Measurements from ENCODE around the gene NELL1. TPM values are rescaled to one million over a fixed set of nuclear protein-coding genes. Genes with fewer than 3 reads are reported as not detected.

Gene NELL1
- total and polyA plus RNA-seq, 12 donors, result 0.11 to 0.39 (median 0.24) TPM; not detected in 9

DNA sequence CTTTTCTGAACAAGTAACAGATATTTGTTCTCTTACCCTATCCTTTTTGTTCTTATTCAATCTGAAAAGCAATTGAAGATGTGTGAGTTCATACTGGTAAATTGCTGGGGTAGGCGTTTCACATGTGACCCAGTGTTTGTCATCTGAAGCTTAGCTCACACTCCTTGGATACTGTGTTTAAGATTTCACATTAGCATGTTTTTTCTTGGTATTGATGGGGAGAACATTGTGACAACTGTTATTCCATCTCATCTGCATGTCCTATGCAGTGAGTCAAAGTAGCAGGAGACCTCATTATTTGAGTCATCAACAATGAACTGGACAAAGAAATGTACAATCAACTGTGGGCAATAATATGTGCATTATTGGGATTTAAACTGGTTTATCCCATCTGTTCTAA lies 831.9 kb downstream of the NELL1 start:
- no peaks in the 10 kb centered on the region for H3K9me3 ChIP-seq (replicated peaks in 1 of 3)
- no peak overlapping the region for H3K27ac ChIP-seq
- intact Hi-C loops (cut with DNase I), result no loop called here
- H3K4me3 ChIP-seq, result no peak overlapping the region
- 50 to 62% (median 60%) methylated on average over 1 of the region's 1 CpG for WGBS, 4 donors
- no peak for TF ChIP-seq CTCF (IDR thresholded peaks at IDR 0.05)
- TF ChIP-seq POLR2A (IDR thresholded peaks at IDR 0.05), result no peak
- no peaks in the 10 kb centered on the region for H3K27me3 ChIP-seq
- H3K4me1 ChIP-seq (replicated peaks in 1 of 2), result no peaks in the 10 kb centered on the region
- no peak for DNase-seq
- no peaks in the 10 kb centered on the region for H3K36me3 ChIP-seq (replicated peaks in 1 of 2)

GRCh38 chr11:21505070-21505469 lies 835.7 kb downstream of the NELL1 start:
- Histone ChIP-seq H3K27me3 (no peaks in the 10 kb centered on the region), H3K9me3 (replicated peaks in 1 of 3) (no peaks in the 10 kb centered on the region), H3K4me1 (replicated peaks in 1 of 2) (no peaks in the 10 kb centered on the region), H3K4me3 (no peak overlapping the region), H3K27ac (no peak overlapping the region), H3K36me3 (replicated peaks in 1 of 2) (no peaks in the 10 kb centered on the region)
- DNase-seq, result no peak
- TF ChIP-seq POLR2A (IDR thresholded peaks at IDR 0.05), result no peak
- no peak for TF ChIP-seq CTCF (IDR thresholded peaks at IDR 0.05)
- intact Hi-C loops (cut with DNase I), result no loop called here
- 65 to 78% (median 71%) methylated on average over 1 of the region's 1 CpG for WGBS, 4 donors

GRCh38 chr11:21511835-21512440 lies 842.6 kb downstream of the NELL1 start:
- WGBS, 4 donors, result 14 to 33% (median 17%) methylated on average over 2 of the region's 2 CpGs
- peak; percentile 39 to 79 (median 67) for DNase-seq
- no peaks in the 10 kb centered on the region for H3K36me3 ChIP-seq (replicated peaks in 1 of 2)
- no peak overlapping the region for H3K4me3 ChIP-seq
- TF ChIP-seq POLR2A (IDR thresholded peaks at IDR 0.05), result no peak
- peak; percentile 19 to 49 (median 38) for TF ChIP-seq CTCF (IDR thresholded peaks at IDR 0.05)
- no peaks in the 10 kb centered on the region for H3K4me1 ChIP-seq (replicated peaks in 1 of 2)
- no peaks in the 10 kb centered on the region for H3K9me3 ChIP-seq (replicated peaks in 1 of 3)
- H3K27me3 ChIP-seq, result no peaks in the 10 kb centered on the region
- intact Hi-C loops (cut with DNase I), result loop anchor here in 1 of 2 donors (10.0 kb wide), 1 partner anchor 867 kb away; no protein-coding TSS in a partner anchor
- H3K27ac ChIP-seq, result no peak overlapping the region

GRCh38 chr11:21514316-21514715 lies 844.9 kb downstream of the NELL1 start:
- H3K27ac ChIP-seq, result no peak overlapping the region
- no peak overlapping the region for H3K4me3 ChIP-seq
- WGBS, 4 donors, result 30 to 51% (median 38%) methylated on average over 3 of the region's 3 CpGs
- intact Hi-C loops (cut with DNase I), result loop anchor here in 1 of 2 donors (10.0 kb wide), 1 partner anchor 870 kb away; no protein-coding TSS in a partner anchor
- no peaks in the 10 kb centered on the region for H3K36me3 ChIP-seq (replicated peaks in 1 of 2)
- DNase-seq, result no peak
- no peaks in the 10 kb centered on the region for H3K4me1 ChIP-seq (replicated peaks in 1 of 2)
- H3K9me3 ChIP-seq (replicated peaks in 1 of 3), result no peaks in the 10 kb centered on the region
- TF ChIP-seq CTCF (IDR thresholded peaks at IDR 0.05) (no peak), POLR2A (IDR thresholded peaks at IDR 0.05) (no peak)
- H3K27me3 ChIP-seq, result no peaks in the 10 kb centered on the region

Measured in adrenal gland (tissue), 12 donors.